Upper lobe of left lung (tissue), 4 donors: ENCODE results near the gene DST.

ENCODE experiments used
- EP300 ChIP-seq, 4 donors: sonication (generic); formaldehyde crosslinking; IDR thresholded peaks; one replicate each; pipeline ENCODE4 v1.5.1; 2017; ENCODE audit warnings: antibody characterized with exemption in 4 of 4, control low read depth in 2 of 4
- POLR2A ChIP-seq, 4 donors: fragments of 450-650 bp; IDR thresholded peaks; one replicate each; pipeline ENCODE4 v1.5.1; 2016 to 2017; ENCODE audit warnings: antibody characterized with exemption in 4 of 4, mild to moderate bottlenecking in 2 of 4
- POLR2AphosphoS5 ChIP-seq, 2 donors: sonication (generic); formaldehyde crosslinking; IDR thresholded peaks; one replicate each; pipeline ENCODE4 v1.5.1; 2017; ENCODE audit warnings: antibody characterized with exemption in 2 of 2
- TF ChIP-seq, protein P1 (sequence below), 6 experiments: fragments of 450-650 bp in 4 of 6; fragments of 200-600 bp in 2 of 6; sonication (generic) in 2 of 6; IDR thresholded peaks; one replicate each; pipeline ENCODE4 v1.5.1; 2016 to 2019; ENCODE audit warnings: antibody characterized with exemption in 6 of 6

- TF ChIP-seq POLR2AphosphoS5 (IDR thresholded peaks at IDR 0.05) (peak in 1 of 2 donors; percentile 12), POLR2A (IDR thresholded peaks at IDR 0.05) (no peak), EP300 (IDR thresholded peaks at IDR 0.05) (no peak)
- TF ChIP-seq, protein P1, sequence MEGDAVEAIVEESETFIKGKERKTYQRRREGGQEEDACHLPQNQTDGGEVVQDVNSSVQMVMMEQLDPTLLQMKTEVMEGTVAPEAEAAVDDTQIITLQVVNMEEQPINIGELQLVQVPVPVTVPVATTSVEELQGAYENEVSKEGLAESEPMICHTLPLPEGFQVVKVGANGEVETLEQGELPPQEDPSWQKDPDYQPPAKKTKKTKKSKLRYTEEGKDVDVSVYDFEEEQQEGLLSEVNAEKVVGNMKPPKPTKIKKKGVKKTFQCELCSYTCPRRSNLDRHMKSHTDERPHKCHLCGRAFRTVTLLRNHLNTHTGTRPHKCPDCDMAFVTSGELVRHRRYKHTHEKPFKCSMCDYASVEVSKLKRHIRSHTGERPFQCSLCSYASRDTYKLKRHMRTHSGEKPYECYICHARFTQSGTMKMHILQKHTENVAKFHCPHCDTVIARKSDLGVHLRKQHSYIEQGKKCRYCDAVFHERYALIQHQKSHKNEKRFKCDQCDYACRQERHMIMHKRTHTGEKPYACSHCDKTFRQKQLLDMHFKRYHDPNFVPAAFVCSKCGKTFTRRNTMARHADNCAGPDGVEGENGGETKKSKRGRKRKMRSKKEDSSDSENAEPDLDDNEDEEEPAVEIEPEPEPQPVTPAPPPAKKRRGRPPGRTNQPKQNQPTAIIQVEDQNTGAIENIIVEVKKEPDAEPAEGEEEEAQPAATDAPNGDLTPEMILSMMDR (IDR thresholded peaks at IDR 0.05) = no peak
Measured at GRCh38 chr6:56510984-56511531, 131.6 kb downstream of the DST start.
